SK-N-MC (cell line): Measurements from ENCODE around the gene ASB2.

Experiments
- EZH2 ChIP-seq: fragments of 200-600 bp; sonication (generic); IDR thresholded peaks from one replicate; pipeline ENCODE4 v1.6.1; 2017; ENCODE audit warnings: antibody characterized with exemption
- POLR2AphosphoS5 ChIP-seq: IDR thresholded peaks from 2 replicates; pipeline ENCODE4 v1.6.1; 2012; ENCODE audit warnings: mild to moderate bottlenecking, low read depth, low read length, borderline replicate concordance

DNA sequence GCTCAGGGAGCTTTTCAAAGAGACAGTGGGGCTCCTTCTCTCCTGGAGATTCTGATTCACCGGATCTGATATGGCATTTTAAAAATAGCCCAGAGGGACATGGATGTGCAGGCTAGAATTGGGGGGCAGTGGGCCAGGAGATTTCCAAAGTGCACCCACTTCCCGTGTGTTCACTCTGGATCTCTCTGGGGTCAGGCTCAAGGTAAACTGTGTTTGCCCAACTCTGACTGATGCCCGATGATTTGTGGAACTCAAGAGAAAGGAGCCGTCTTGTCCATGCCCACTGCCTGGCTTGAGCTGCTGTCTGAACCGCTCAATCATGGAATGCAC, 31.3 kb downstream of the ASB2 start:
- TF ChIP-seq EZH2 (no peak), POLR2AphosphoS5 (no peak)
